PC-9 (cell line): ENCODE measurements around the gene SNTG2. TPM values are rescaled to one million over a fixed set of nuclear protein-coding genes. Genes with fewer than 3 reads are reported as not detected.

Experiments
- BruUV-seq: library from RNA; stranded (reverse); fragments of 400-500 nt; replicated peaks from 2 replicates; lab custom pipeline; 2021; lab: Mats Ljungman, UMichigan
- CTCF ChIA-PET: fragments of 300-600 bp; sonication (Branson Sonifier 250); formaldehyde crosslinking; loops from one replicate; lab custom pipeline; 2022; ENCODE audit warnings: antibody characterized with exemption; lab: Charles Lee
- POLR2A ChIA-PET: fragments of 300-600 bp; sonication (Branson Sonifier 250); formaldehyde crosslinking; loops from one replicate; lab custom pipeline; 2022; ENCODE audit warnings: antibody characterized with exemption; ENCODE audit not compliant: unreplicated experiment; lab: Charles Lee
- DNase-seq, 2 experiments: peaks; one replicate each; pipeline versions ENCODE4 v3.0.0 to v3.0.0-alpha.2; 2015 to 2022; ENCODE audit warnings: mixed read lengths in 1 of 2
- H2AFZ ChIP-seq: fragments of 200-600 bp; sonication (generic); 2 replicates; pipeline ENCODE4 v1.8.1; 2017; ENCODE audit warnings: antibody characterized with exemption
- H3F3A ChIP-seq: fragments of 200-600 bp; sonication (generic); 2 replicates; pipeline ENCODE4 v1.8.1; 2017; ENCODE audit warnings: antibody characterized with exemption, mild to moderate bottlenecking, low read depth; ENCODE audit not compliant: insufficient read depth
- H3K27ac ChIP-seq: fragments of 200-600 bp; sonication (generic); 2 replicates; pipeline ENCODE4 v1.6.1; 2016; ENCODE audit warnings: mixed run types
- H3K27me3 ChIP-seq: fragments of 200-600 bp; sonication (generic); 2 replicates; pipeline ENCODE4 v1.6.1; 2016; ENCODE audit warnings: low read depth, mixed run types; ENCODE audit not compliant: insufficient read depth
- H3K36me3 ChIP-seq: fragments of 200-600 bp; sonication (generic); 2 replicates; pipeline ENCODE4 v1.6.1; 2016; ENCODE audit warnings: low read depth, mixed run types
- H3K4me1 ChIP-seq: fragments of 200-600 bp; sonication (generic); replicated peaks from 2 replicates; pipeline ENCODE4 v1.6.1; 2016; ENCODE audit warnings: mixed run types; ENCODE audit not compliant: insufficient read depth
- H3K4me2 ChIP-seq: fragments of 200-600 bp; sonication (generic); 2 replicates; pipeline ENCODE4 v1.6.1; 2017; ENCODE audit warnings: mixed run types
- H3K4me3 ChIP-seq: fragments of 200-600 bp; sonication (generic); 2 replicates; pipeline ENCODE4 v1.6.1; 2016; ENCODE audit warnings: mixed run types
- H3K79me2 ChIP-seq: fragments of 200-600 bp; sonication (generic); 2 replicates; pipeline ENCODE4 v1.6.1; 2017; ENCODE audit warnings: low read depth, mixed run types
- H3K9me2 ChIP-seq: fragments of 200-600 bp; sonication (generic); 2 replicates; pipeline ENCODE4 v1.8.1; 2017; ENCODE audit warnings: mild to moderate bottlenecking; ENCODE audit not compliant: insufficient read depth
- H3K9me3 ChIP-seq: fragments of 200-600 bp; sonication (generic); 2 replicates; pipeline ENCODE4 v1.8.1; 2016; ENCODE audit warnings: low read depth; ENCODE audit not compliant: insufficient read depth
- H4K20me1 ChIP-seq: fragments of 200-600 bp; sonication (generic); 2 replicates; pipeline ENCODE4 v1.8.1; 2017; ENCODE audit not compliant: insufficient read depth
- CTCF ChIP-seq: fragments of 200-600 bp; sonication (generic); conservative IDR thresholded peaks from 2 replicates; pipeline ENCODE4 v1.6.1; 2017; ENCODE audit warnings: mixed run types, antibody characterized with exemption, mild to moderate bottlenecking, moderate library complexity
- EZH2 ChIP-seq: fragments of 200-600 bp; sonication (generic); IDR thresholded peaks from 2 replicates; pipeline ENCODE4 v1.8.0; 2017; ENCODE audit warnings: antibody characterized with exemption, low read depth
- intact Hi-C: fragments of 100-400 bp; cut with micrococcal nuclease; formaldehyde crosslinking; loops from one replicate; pipeline ENCODE4 v1.10.0; 2022; ENCODE audit not compliant: unreplicated experiment
- total RNA-seq: library from RNA; stranded (reverse); gene quantifications from 2 replicates; pipeline ENCODE4 v1.2.3, GENCODE V29; 2021

Gene SNTG2
- total RNA-seq, 1 experiment from 2014 or later, result not detected

GRCh38 chr2:1318366-1319009, 367.8 kb downstream of the SNTG2 start:
- Histone ChIP-seq H3F3A (no peaks in the 10 kb centered on the region), H3K4me2 (no peak overlapping the region), H2AFZ (no peak overlapping the region), H3K9me3 (no peaks in the 10 kb centered on the region), H3K4me1 (no peaks in the 10 kb centered on the region), H3K4me3 (no peak overlapping the region), H3K27ac (no peak overlapping the region), H3K79me2 (no peaks in the 10 kb centered on the region), H4K20me1 (no peaks in the 10 kb centered on the region; the same call in 1 of the 2 replicates), H3K9me2 (no peaks in the 10 kb centered on the region), H3K27me3 (peaks cover 34% of the 10 kb centered on the region), H3K36me3 (no peaks in the 10 kb centered on the region)
- ChIA-PET CTCF (no interaction called here), POLR2A (no interaction called here)
- BruUV-seq, result no TSS peak
- intact Hi-C loops, result no loop called here
- TF ChIP-seq CTCF (no peak), EZH2 (no peak)
- no peak for DNase-seq

DNA sequence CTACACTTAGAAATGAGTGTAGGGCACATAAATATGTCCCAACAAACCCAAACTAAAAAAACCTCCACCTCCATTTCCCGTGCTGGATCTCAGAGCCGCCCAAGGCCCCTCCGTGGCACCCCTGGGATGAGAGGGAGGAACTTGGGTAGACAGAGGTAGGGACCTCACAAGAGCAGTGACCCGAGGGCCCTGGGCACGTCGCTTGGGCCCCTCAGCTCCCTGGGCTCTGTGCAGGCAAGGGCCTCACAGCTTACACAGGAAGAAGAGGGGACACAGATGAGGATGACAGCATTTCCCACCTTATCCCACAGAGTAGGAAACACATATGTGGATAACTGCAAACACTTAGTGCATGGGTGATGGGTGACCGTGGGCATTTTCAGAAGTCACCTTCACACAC, 368.7 kb downstream of the SNTG2 start:
- BruUV-seq, result no TSS peak
- intact Hi-C loops, result no loop called here

GRCh38 chr2:1321321-1321720, 370.7 kb downstream of the SNTG2 start:
- H3K4me3 ChIP-seq, result no peak overlapping the region
- no peaks in the 10 kb centered on the region for H3F3A ChIP-seq
- H3K27ac ChIP-seq, result no peak overlapping the region
- no peaks in the 10 kb centered on the region; the same call in 1 of the 2 replicates for H4K20me1 ChIP-seq
- H3K4me2 ChIP-seq, result no peak overlapping the region
- H3K27me3 ChIP-seq, result peaks cover 29% of the 10 kb centered on the region
- BruUV-seq, result no TSS peak
- intact Hi-C loops, result no loop called here
- no peaks in the 10 kb centered on the region for H3K9me3 ChIP-seq
- H3K79me2 ChIP-seq, result no peaks in the 10 kb centered on the region
- no peaks in the 10 kb centered on the region for H3K9me2 ChIP-seq
- TF ChIP-seq EZH2 (no peak), CTCF (no peak)
- H3K36me3 ChIP-seq, result no peaks in the 10 kb centered on the region
- ChIA-PET CTCF (no interaction called here), POLR2A (no interaction called here)
- 0 out of 2 replicates have a peak overlapping the region, but pooled peaks have one; percentile 43 for H2AFZ ChIP-seq
- no peaks in the 10 kb centered on the region for H3K4me1 ChIP-seq
- no peak for DNase-seq

More for the DNA sequence above, 368.7 kb downstream of the SNTG2 start:
- Histone ChIP-seq H3K9me2 (no peaks in the 10 kb centered on the region), H4K20me1 (no peaks in the 10 kb centered on the region; the same call in 1 of the 2 replicates), H3K79me2 (no peaks in the 10 kb centered on the region), H2AFZ (no peak overlapping the region), H3K4me1 (no peaks in the 10 kb centered on the region), H3K4me3 (no peak overlapping the region), H3F3A (no peaks in the 10 kb centered on the region), H3K36me3 (no peaks in the 10 kb centered on the region), H3K9me3 (no peaks in the 10 kb centered on the region), H3K27ac (no peak overlapping the region), H3K4me2 (no peak overlapping the region), H3K27me3 (peaks cover 32% of the 10 kb centered on the region)
- TF ChIP-seq EZH2 (no peak), CTCF (no peak)
- CTCF ChIA-PET, result no interaction called here
- POLR2A ChIA-PET, result no interaction called here
- DNase-seq, result no peak
